BE2C (cell line): ENCODE results near the gene KCNAB1.

Experiments
- DNase-seq: peaks from one replicate; pipeline ENCODE4 v3.0.0-alpha.2; 2020
- H3K27me3 ChIP-seq: fragments of 250-450 bp; sonication (Bioruptor Pico); 2 replicates; pipeline ENCODE4 v1.5.1; 2020; ENCODE audit warnings: mild to moderate bottlenecking
- H3K36me3 ChIP-seq: fragments of 250-450 bp; sonication (Bioruptor Pico); 2 replicates; pipeline ENCODE4 v1.5.1; 2020; ENCODE audit warnings: mild to moderate bottlenecking
- H3K4me1 ChIP-seq: fragments of 250-450 bp; sonication (Bioruptor Pico); 2 replicates; pipeline ENCODE4 v1.5.1; 2020
- H3K4me3 ChIP-seq: 2 replicates; pipeline ENCODE4 v1.5.1; 2011; ENCODE audit warnings: low read depth, low read length
- H3K9me3 ChIP-seq: fragments of 250-450 bp; sonication (Bioruptor Pico); 2 replicates; pipeline ENCODE4 v1.5.1; 2020
- TF ChIP-seq, protein P1 (sequence below): IDR thresholded peaks from 2 replicates; pipeline ENCODE4 v1.5.1; 2012; ENCODE audit warnings: mild to moderate bottlenecking, low read depth, low read length

Gene KCNAB1

DNA sequence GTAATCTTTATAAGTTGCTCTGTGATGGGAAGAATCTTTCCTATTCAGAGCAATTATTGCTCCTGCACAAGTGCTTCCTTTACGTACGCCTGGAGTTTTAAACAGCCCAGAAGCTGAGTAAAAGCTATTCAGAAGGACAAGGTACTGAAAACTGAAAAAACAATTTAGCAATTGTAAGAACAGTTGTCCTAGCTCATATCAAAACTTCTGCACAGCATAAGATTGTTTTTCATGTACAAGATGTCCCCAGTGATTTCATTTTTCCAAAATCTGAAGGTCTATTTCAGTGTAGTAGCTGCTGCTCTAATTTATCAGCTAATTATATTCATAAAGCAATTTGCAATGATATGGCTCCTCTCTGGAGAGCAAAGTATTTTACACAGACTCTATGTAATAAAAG is 23.7 kb downstream of the KCNAB1 start:
- H3K27me3 ChIP-seq: peaks cover 6% of the 10 kb centered on the region; the same call in 1 of the 2 replicates
- no peak overlapping the region for H3K4me3 ChIP-seq
- TF ChIP-seq, protein P1, sequence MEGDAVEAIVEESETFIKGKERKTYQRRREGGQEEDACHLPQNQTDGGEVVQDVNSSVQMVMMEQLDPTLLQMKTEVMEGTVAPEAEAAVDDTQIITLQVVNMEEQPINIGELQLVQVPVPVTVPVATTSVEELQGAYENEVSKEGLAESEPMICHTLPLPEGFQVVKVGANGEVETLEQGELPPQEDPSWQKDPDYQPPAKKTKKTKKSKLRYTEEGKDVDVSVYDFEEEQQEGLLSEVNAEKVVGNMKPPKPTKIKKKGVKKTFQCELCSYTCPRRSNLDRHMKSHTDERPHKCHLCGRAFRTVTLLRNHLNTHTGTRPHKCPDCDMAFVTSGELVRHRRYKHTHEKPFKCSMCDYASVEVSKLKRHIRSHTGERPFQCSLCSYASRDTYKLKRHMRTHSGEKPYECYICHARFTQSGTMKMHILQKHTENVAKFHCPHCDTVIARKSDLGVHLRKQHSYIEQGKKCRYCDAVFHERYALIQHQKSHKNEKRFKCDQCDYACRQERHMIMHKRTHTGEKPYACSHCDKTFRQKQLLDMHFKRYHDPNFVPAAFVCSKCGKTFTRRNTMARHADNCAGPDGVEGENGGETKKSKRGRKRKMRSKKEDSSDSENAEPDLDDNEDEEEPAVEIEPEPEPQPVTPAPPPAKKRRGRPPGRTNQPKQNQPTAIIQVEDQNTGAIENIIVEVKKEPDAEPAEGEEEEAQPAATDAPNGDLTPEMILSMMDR: no peak
- DNase-seq: no peak
- no peaks in the 10 kb centered on the region for H3K36me3 ChIP-seq
- no peaks in the 10 kb centered on the region for H3K9me3 ChIP-seq
- H3K4me1 ChIP-seq: no peaks in the 10 kb centered on the region

DNA sequence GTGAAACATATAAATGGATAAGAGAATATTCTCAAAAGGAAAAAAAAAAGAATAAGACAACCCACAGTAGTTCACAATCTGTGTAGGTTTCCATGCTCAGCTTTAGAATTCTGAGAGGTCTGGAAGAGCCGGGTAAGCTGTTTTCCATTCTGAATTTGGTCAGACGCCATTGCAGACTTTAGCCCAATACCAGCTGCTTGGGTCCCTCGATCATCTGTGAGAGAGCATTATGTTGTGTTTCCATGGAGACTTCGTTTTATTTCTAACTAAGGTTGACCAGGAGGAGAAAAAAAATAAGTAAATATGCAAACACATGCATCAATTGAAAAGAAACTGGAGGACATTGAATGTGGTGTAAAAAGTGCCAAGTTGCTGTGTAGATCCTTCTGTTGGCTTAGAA is 25.5 kb downstream of the KCNAB1 start:
- no peaks in the 10 kb centered on the region for H3K9me3 ChIP-seq
- no peaks in the 10 kb centered on the region for H3K4me1 ChIP-seq
- no peak overlapping the region for H3K4me3 ChIP-seq
- no peaks in the 10 kb centered on the region for H3K36me3 ChIP-seq
- peaks cover 6% of the 10 kb centered on the region; the same call in 1 of the 2 replicates for H3K27me3 ChIP-seq
- no peak for DNase-seq
- TF ChIP-seq, protein P1: no peak

DNA sequence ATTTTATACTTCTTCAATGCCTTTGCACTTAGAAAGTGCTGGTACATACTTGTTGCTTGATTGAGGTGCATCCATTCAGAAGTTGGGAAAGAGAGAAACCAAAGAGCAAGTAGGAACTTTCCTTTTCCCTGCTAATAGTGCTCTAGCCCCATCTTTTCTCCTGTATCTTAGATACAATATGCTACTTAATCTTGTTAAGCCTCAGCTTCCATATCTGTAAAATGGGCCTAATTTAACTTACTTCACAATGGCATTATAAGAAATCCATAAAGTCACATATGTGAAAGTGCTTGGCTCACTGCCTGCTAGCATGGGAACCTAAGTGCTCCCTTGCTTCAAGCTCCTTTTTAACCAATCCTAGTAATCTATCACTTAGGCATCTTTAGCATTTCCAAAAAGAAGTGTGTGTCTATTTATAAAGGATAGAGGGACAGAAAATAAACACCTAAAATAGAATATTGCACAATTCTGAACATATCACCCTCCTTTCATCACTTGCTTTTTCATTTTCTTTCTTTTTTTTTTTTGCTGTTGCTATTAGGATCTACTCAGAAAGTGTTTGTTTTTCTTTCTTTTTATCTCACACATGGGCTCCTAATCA is 28.1 kb downstream of the KCNAB1 start:
- Histone ChIP-seq H3K36me3 (no peaks in the 10 kb centered on the region), H3K9me3 (no peaks in the 10 kb centered on the region), H3K4me3 (no peak overlapping the region), H3K27me3 (peaks cover 6% of the 10 kb centered on the region; the same call in 1 of the 2 replicates), H3K4me1 (peaks cover 4% of the 10 kb centered on the region)
- DNase-seq: no peak
- TF ChIP-seq, protein P1: no peak

DNA sequence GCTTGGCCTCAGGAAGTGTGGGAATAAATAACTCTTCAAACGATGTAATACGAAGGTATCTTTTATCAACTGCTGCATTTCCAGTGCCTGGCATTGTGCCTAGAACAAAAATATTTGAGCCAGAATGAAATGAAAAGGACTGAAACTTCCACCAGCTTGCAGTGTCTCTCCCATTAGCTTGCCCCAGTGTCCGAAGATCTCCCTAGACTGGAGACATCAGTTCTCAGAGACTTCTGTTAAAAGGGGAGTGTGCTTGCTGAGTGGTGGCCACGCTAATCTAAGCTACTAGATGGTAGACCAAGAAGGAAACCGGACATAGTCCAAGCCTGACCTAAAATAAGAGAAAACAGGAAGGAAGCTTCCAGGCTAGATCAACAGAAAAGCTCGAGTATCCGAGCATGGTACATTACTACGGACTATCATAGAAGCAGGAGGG is 28.6 kb downstream of the KCNAB1 start:
- H3K4me1 ChIP-seq: peaks cover 4% of the 10 kb centered on the region
- H3K27me3 ChIP-seq: peaks cover 6% of the 10 kb centered on the region; the same call in 1 of the 2 replicates
- H3K36me3 ChIP-seq: no peaks in the 10 kb centered on the region
- no peaks in the 10 kb centered on the region for H3K9me3 ChIP-seq
- no peak overlapping the region for H3K4me3 ChIP-seq
- DNase-seq: no peak
- TF ChIP-seq, protein P1: no peak

DNA sequence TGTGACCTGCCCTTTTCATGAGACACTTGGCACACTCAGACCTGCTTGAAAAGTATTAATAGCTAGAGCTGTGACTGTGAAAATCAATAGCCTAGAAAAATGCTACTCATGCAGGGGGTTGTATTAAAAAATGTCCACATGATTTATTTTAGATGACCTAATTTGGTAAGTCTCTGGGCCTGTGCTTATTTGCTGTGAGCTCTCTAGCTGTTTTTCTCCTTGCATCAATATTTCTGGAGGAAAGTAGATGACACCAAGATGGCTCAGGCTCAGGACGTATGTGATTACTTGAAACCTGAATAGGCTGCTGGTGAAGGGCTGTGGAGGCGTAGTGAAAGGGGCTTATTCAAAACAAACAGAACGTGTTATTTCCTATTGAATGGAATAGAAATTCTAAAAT is 29.5 kb downstream of the KCNAB1 start:
- H3K36me3 ChIP-seq: no peaks in the 10 kb centered on the region
- DNase-seq: no peak
- H3K4me3 ChIP-seq: no peak overlapping the region
- peaks cover under 1% of the 10 kb centered on the region; the same call in 1 of the 2 replicates for H3K27me3 ChIP-seq
- H3K4me1 ChIP-seq: peaks cover 4% of the 10 kb centered on the region
- no peaks in the 10 kb centered on the region for H3K9me3 ChIP-seq
- TF ChIP-seq, protein P1: no peak

DNA sequence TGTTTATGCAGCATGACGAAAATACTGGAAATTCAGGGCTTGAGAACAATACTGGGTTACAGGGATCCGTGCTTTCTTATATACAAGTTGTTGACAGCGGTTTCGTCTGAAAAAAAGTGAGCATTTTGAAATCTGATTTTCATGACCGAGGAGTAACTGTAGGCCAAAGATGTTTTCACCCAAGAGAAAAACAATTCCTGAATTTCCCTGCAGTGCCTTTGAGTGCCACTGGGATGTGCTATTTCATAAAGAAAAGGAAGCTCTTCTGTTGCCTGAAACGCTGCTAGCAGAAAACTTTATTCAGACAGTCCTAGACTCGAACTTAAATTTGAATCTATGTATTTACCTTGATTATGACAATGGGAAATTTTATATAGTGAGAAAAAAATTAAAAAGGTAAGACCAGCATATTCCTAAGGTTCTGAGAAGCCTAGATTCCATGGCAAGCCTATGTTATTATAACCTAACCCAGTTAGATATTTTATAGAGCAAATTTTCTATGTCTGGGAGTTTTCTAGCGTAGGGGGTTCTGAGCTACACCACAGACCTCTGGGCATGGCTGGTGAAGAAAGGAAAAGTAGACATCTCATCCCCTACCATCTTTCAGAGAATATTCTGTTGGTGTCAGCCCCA is 30.2 kb downstream of the KCNAB1 start:
- TF ChIP-seq, protein P1: peak; percentile 97
- DNase-seq: peak; percentile 28
- Histone ChIP-seq H3K36me3 (no peaks in the 10 kb centered on the region), H3K27me3 (no peaks in the 10 kb centered on the region), H3K9me3 (no peaks in the 10 kb centered on the region), H3K4me3 (no peak overlapping the region), H3K4me1 (peaks cover 4% of the 10 kb centered on the region)
